Stomach (tissue), 9 donors: Measurements from ENCODE around the gene PLCH1. TPM values are rescaled to one million over a fixed set of nuclear protein-coding genes. Genes with fewer than 3 reads are reported as not detected.

ENCODE experiments used
- DNase-seq, 2 donors: peaks; one replicate each; pipeline versions ENCODE4 v3.0.0 to v3.0.0-alpha.2; 2013 to 2019
- H3K27ac ChIP-seq, 5 donors: fragments of 200-600 bp in 4 of 5; sonication (generic) in 4 of 5; one replicate each; pipeline ENCODE4 v1.5.1; 2013 to 2019; ENCODE audit warnings: mild to moderate bottlenecking in 1 of 5, moderate library complexity in 1 of 5
- H3K27me3 ChIP-seq, 3 donors: fragments of 200-600 bp; sonication (generic); one replicate each; pipeline ENCODE4 v1.5.1; 2017 to 2019; ENCODE audit warnings: mixed run types in 1 of 3
- H3K36me3 ChIP-seq, 4 donors: fragments of 200-600 bp; sonication (generic); 1 replicate in 3 of 4; 2 replicates in 1 of 4; pipeline ENCODE4 v1.5.1; 2016 to 2019
- H3K4me1 ChIP-seq, 4 donors: fragments of 200-600 bp; sonication (generic); one replicate each; pipeline ENCODE4 v1.5.1; 2016 to 2019
- H3K4me3 ChIP-seq, 4 donors: fragments of 200-600 bp; sonication (generic) in 3 of 4; one replicate each; pipeline ENCODE4 v1.5.1; 2016 to 2019; ENCODE audit warnings: mild to moderate bottlenecking in 1 of 4
- H3K9me3 ChIP-seq, 4 donors: fragments of 200-600 bp; sonication (generic); one replicate each; pipeline ENCODE4 v1.5.1; 2016 to 2019
- EP300 ChIP-seq: sonication (generic); formaldehyde crosslinking; IDR thresholded peaks from one replicate; pipeline ENCODE4 v1.6.1; 2017; ENCODE audit warnings: antibody characterized with exemption
- POLR2A ChIP-seq, 4 donors: fragments of 450-650 bp; IDR thresholded peaks; one replicate each; pipeline ENCODE4 v1.6.1; 2016; ENCODE audit warnings: antibody characterized with exemption in 4 of 4, control low read depth in 2 of 4, mild to moderate bottlenecking in 1 of 4, moderate library complexity in 1 of 4
- POLR2AphosphoS5 ChIP-seq, 3 donors: sonication (generic); formaldehyde crosslinking; IDR thresholded peaks; one replicate each; pipeline ENCODE4 v1.6.1; 2016; ENCODE audit warnings: antibody characterized with exemption in 3 of 3
- WGBS, 5 donors: extraction: QIAGEN DNeasy Blood & Tissue Kit in 3 of 5; methylation state at CpG; one replicate each; pipeline versions ENCODE4 v1.1.5 to v1.1.7; 2013 to 2018; 5-methylcytosine and 5-hydroxymethylcytosine counted together
- intact Hi-C: fragments of 100-400 bp; cut with DNase I; formaldehyde crosslinking; loops from one replicate; pipeline ENCODE4 v1.15.1; 2023; ENCODE audit warnings: low total_unique reads
- polyA plus RNA-seq, 3 donors: library from polyadenylated mRNA; stranded (reverse); fragments of 200-250 nt; gene quantifications; one replicate each; pipeline ENCODE4 v1.2.3, GENCODE V29; 2013
- total RNA-seq, 5 donors: library from RNA; depleted of rRNA; stranded (reverse); fragments of >200 nt; gene quantifications; one replicate each; pipeline versions ENCODE4 v1.1.0 to v1.2.3, GENCODE V29; 2014 to 2016
- TF ChIP-seq, protein P1 (sequence below), 7 experiments: fragments of 450-650 bp in 4 of 7; fragments of 200-600 bp in 3 of 7; sonication (generic) in 3 of 7; IDR thresholded peaks; one replicate each; pipeline ENCODE4 v1.5.1; 2016 to 2019; ENCODE audit warnings: antibody characterized with exemption in 7 of 7, control low read depth in 2 of 7, mild to moderate bottlenecking in 1 of 7
- donor health status: healthy with polysubstance abuse.
- donor health status: Bipolar disorder and iron deficiency.
- donor health status: healthy.

Gene PLCH1
- total and polyA plus RNA-seq, 8 donors = 0.75 to 18.8 (median 3.3) TPM

DNA sequence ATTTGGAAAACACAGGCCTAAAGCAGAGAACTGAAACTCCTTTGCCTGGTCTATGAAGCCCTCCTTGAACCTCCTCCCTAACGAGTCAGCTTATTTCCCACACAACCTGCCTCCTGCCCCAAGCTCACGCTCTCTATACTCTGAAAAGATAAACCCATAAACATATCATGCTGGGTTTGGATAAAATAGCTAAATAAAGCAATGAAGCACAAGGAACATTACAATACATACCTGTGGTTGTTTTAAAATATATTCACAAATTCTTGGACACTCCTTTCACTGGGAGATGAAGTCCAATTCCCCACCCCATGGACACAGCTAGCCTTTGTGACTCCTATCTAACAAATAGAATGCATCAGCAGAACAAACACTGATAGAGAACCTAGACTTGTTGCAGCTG, 98.2 kb downstream of the PLCH1 start:
- no peaks in the 10 kb centered on the region for H3K36me3 ChIP-seq
- no peaks in the 10 kb centered on the region for H3K9me3 ChIP-seq
- WGBS, 5 donors = 29 to 63% (median 40%) methylated on average over 2 of the region's 2 CpGs
- H3K27ac ChIP-seq = peak overlapping the region; percentile 54 to 78 (median 65)
- H3K27me3 ChIP-seq = no peaks in the 10 kb centered on the region
- intact Hi-C loops = no loop called here
- TF ChIP-seq POLR2AphosphoS5 (IDR thresholded peaks at IDR 0.05) (peak in 1 of 3 donors; percentile 57), EP300 (no peak)
- TF ChIP-seq, protein P1, sequence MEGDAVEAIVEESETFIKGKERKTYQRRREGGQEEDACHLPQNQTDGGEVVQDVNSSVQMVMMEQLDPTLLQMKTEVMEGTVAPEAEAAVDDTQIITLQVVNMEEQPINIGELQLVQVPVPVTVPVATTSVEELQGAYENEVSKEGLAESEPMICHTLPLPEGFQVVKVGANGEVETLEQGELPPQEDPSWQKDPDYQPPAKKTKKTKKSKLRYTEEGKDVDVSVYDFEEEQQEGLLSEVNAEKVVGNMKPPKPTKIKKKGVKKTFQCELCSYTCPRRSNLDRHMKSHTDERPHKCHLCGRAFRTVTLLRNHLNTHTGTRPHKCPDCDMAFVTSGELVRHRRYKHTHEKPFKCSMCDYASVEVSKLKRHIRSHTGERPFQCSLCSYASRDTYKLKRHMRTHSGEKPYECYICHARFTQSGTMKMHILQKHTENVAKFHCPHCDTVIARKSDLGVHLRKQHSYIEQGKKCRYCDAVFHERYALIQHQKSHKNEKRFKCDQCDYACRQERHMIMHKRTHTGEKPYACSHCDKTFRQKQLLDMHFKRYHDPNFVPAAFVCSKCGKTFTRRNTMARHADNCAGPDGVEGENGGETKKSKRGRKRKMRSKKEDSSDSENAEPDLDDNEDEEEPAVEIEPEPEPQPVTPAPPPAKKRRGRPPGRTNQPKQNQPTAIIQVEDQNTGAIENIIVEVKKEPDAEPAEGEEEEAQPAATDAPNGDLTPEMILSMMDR (IDR thresholded peaks at IDR 0.05) = no peak
- H3K4me1 ChIP-seq = peaks cover under 1 to 34% (median 18%) of the 10 kb centered on the region in 4 donors
- no peak overlapping the region for H3K4me3 ChIP-seq
- DNase-seq = peak in 1 of 2 donors; percentile 46

DNA sequence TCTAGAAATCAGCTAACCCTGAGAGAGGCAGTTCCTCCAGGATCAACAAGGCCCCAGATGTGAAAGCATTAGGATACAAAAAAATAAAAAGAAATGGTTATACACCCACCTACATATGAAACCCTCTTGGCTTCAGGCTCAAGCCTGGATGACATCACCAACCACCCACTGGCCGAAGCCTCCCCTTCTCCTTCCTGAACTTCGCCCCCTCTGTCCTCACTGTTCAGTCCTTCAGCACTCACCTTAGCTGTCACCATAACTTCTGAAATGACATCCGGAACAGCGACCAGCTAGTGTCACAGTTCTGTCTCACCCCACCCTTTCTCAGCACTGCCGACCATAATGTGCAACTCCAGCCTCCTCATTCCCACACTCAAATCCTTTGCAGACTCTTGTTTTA, 98.7 kb downstream of the PLCH1 start:
- no peaks in the 10 kb centered on the region for H3K9me3 ChIP-seq
- no peaks in the 10 kb centered on the region for H3K27me3 ChIP-seq
- H3K4me1 ChIP-seq = peaks cover 0 to 28% (median 13%) of the 10 kb centered on the region in 4 donors
- no peaks in the 10 kb centered on the region for H3K36me3 ChIP-seq
- H3K4me3 ChIP-seq = no peak overlapping the region
- peak in 1 of 2 donors; percentile 57 for DNase-seq
- intact Hi-C loops = no loop called here
- TF ChIP-seq EP300 (no peak), POLR2A (IDR thresholded peaks at IDR 0.05) (no peak), POLR2AphosphoS5 (IDR thresholded peaks at IDR 0.05) (no peak)
- TF ChIP-seq, protein P1 (IDR thresholded peaks at IDR 0.05) = no peak
- WGBS, 5 donors = 54 to 69% (median 59%) methylated on average over 5 of the region's 5 CpGs
- peak overlapping the region; percentile 54 to 78 (median 61) for H3K27ac ChIP-seq

DNA sequence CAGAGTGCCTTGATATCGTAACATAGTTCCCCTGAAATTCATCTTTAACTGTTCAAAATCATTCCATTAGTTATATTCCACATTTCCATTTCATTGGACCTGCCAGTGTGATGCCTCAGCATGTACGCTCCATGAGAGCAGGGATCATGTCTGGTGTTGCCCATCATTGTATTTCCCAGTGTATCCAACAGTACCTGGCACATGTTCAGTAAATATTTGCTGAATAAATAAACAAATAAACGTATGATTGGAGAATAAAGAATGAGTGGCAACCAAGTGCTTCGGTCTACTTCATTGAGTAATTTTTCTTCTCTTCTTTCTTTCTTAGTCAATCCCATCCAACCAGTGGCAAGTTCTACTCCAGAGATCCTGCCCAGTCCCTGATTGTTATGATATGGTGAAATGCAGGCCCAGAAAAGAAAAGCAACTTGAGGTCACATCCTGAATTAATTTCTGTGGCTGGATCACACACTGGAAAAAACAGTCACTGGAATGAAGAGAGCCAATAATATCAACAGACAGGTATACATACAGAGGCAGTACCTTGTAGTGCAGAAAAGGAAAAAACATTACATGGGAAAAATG, 101.2 kb downstream of the PLCH1 start:
- 65 to 84% (median 74%) methylated on average over 4 of the region's 4 CpGs for WGBS, 5 donors
- Histone ChIP-seq H3K27ac (no peak overlapping the region), H3K9me3 (no peaks in the 10 kb centered on the region), H3K4me3 (no peak overlapping the region), H3K4me1 (peaks cover 0 to 26% (median 13%) of the 10 kb centered on the region in 4 donors), H3K36me3 (no peaks in the 10 kb centered on the region), H3K27me3 (no peaks in the 10 kb centered on the region)
- TF ChIP-seq POLR2AphosphoS5 (IDR thresholded peaks at IDR 0.05) (no peak), EP300 (no peak), POLR2A (IDR thresholded peaks at IDR 0.05) (no peak)
- TF ChIP-seq, protein P1 (IDR thresholded peaks at IDR 0.05) = no peak
- intact Hi-C loops = no loop called here
- DNase-seq = no peak

DNA sequence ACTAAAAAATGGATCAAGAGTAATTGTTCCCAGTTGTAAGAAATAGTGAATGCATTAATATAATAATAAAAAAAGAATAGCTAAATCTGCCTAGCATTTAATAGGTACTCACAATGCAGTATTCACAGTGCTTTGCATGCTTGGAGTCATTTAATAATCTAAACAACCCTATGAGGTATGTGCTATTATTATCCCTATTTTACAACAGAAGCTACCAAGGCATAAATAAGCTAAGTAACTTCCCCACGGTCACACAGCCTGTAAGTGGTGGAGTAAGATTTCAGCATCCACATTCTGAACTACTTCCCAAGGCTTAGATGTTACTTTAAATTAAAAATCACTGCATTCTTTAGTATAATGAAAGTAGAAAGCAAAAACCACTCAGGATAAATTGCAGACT, 102.9 kb downstream of the PLCH1 start:
- Histone ChIP-seq H3K36me3 (no peaks in the 10 kb centered on the region), H3K27me3 (no peaks in the 10 kb centered on the region), H3K27ac (no peak overlapping the region), H3K9me3 (no peaks in the 10 kb centered on the region), H3K4me3 (no peak overlapping the region), H3K4me1 (peaks cover 0 to 37% (median 8%) of the 10 kb centered on the region in 4 donors)
- WGBS, 5 donors = 50 to 71% (median 56%) methylated on average over 1 of the region's 1 CpG
- intact Hi-C loops = no loop called here
- no peak for TF ChIP-seq POLR2A (IDR thresholded peaks at IDR 0.05)
- TF ChIP-seq, protein P1 (IDR thresholded peaks at IDR 0.05) = no peak
- TF ChIP-seq EP300 = no peak
- no peak for TF ChIP-seq POLR2AphosphoS5 (IDR thresholded peaks at IDR 0.05)
- no peak for DNase-seq
